Measurements from ENCODE around the gene CYP4A22.
A peak's percentile ranks its signal among the peaks of the same experiment; 100 is the strongest.
"Not testable (repeated sequence)": the region's sequence is repeated elsewhere in the genome, so short reads cannot be mapped to it uniquely, and the experiment has no call there.

The CYP4A22 gene

GRCh38 chr1:47157957-47158356, 20.7 kb downstream of the CYP4A22 start:
- not testable (repeated sequence) for DNase-seq

GRCh38 chr1:47160716-47161115, 23.5 kb downstream of the CYP4A22 start:
- no peak for DNase-seq

GRCh38 chr1:47161298-47162040, 24.2 kb downstream of the CYP4A22 start:
- DNase-seq: no peak

DNA sequence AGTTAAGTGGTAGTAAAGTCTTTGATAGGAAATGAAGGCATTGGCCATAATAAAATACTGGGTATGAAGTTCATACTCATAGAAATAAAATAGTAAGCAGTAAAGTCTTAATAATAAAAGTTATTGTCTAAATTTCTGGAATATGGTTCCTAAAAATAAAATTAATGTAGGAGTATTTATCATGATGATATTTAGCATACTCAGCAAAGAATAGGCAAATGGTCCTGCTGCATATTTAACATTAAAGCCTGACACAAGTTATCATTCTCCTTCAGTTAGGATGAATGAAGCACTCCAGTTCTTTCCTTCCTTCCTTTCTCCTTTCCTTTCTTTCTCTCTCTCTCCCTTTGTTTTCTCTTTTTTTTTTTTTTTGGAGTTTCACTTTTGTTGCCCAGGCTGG, 27.3 kb downstream of the CYP4A22 start:
- DNase-seq: no peak

DNA sequence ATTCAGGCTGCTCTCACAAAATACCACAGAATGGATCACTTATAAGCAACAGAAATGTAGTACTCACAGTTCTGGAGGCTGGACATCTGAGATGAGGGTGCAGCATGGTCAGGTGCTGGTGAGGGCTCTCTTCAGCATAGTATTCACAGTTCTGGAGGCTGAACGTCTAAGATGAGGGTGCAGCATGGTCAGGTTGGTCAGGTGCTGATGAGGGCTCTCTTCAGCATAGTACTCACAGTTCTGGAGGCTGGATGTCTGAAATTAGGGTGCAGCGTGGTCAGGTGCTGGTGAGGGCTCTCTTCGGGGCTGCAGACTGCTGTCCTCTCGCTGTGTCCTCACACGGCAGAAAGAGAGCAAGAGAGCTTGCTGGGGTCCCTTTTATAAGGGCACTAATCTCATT, 35.5 kb downstream of the CYP4A22 start:
- no peak for DNase-seq

DNA sequence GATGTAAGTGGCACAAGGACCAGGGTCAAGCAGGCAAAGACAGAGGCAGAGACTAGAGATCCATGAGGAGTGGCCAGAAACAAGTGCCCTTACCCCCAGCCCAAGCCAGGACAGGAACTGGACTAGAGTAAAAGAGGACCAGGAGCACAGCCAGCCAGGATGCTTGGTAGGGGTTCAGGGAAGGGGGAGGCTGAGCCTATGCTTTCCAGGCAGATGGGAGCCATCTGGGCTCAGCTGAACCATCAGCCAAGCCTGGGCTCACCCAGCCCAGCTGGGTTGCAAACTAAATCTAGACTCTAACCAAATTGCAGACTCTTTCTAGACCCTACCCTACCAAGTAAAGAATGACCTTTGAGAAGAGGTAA, 37.4 kb downstream of the CYP4A22 start:
- DNase-seq: no peak

- no peak for DNase-seq
Measured at GRCh38 chr1:47175227-47175934, 38.1 kb downstream of the CYP4A22 start.

DNA sequence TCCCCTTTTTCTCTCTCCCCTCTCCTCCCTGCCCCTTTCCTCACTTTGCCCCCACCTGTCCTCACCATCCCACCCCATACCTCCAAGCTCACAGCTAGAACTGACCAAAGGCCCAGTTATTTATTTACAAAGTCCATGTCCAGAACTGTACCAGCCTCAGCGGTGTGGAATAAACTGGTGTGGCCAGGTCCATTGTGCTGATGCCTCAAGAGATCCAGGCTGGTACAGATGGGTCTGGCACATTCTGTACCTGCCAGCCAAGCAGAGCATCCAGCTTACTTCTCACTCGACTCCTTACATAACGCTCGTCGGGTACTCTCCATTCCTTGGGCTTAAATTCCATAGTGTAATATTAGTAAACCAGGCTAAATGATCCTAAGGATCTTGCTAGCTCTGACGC, 40.8 kb downstream of the CYP4A22 start:
- no peak for DNase-seq

- no peak for DNase-seq
Measured at GRCh38 chr1:47178654-47179016, 41.4 kb downstream of the CYP4A22 start.

- DNase-seq: peak; percentile 61
Measured at GRCh38 chr1:47179017-47179987, 42.1 kb downstream of the CYP4A22 start.

GRCh38 chr1:47179988-47180563, 42.8 kb downstream of the CYP4A22 start:
- no peak for DNase-seq

- no peak for DNase-seq
Measured at GRCh38 chr1:47180603-47181094, 43.4 kb downstream of the CYP4A22 start.

DNA sequence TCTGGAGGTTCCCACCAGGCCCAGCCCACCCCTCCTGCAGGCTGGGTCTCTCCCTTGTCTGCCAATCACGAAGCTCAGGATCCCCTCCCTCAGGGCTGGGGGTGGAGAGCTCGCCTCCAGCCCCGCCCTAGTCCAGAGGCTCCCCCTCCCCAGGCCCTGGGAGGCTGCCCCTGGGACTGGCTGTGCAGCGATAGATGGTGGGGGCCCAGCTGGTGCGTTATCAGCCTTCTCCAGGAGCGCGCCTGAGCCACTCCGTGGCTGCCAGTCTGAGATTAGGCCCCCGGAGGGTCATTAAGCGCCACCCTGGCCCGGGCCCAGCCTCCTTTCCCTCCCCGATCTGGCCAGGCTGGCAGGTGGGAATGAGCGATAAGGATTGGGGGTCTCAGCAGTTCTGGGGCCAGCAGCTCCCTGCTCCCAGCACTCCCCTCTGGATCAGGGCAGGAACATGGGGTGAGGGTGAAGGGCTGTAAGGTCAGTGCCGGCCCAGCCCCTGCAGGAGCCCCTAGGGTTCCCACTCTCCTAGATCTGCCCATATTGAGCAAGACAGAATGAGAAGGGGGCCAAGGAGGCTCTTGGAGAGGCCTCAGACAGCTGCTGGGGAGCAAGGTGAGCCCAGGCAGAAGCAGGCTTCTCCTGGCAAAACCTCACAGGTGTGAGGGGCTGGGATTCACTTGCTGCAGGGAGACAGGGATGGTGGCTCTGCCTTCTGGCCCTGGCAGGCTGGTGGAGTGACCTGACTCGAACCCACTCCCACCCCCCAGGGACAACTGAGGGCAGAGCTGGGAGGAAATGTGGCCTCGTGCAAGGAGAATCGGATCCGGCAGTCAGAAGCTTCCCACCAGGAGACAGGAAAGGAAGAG, 44.1 kb downstream of the CYP4A22 start:
- no peak for DNase-seq

DNA sequence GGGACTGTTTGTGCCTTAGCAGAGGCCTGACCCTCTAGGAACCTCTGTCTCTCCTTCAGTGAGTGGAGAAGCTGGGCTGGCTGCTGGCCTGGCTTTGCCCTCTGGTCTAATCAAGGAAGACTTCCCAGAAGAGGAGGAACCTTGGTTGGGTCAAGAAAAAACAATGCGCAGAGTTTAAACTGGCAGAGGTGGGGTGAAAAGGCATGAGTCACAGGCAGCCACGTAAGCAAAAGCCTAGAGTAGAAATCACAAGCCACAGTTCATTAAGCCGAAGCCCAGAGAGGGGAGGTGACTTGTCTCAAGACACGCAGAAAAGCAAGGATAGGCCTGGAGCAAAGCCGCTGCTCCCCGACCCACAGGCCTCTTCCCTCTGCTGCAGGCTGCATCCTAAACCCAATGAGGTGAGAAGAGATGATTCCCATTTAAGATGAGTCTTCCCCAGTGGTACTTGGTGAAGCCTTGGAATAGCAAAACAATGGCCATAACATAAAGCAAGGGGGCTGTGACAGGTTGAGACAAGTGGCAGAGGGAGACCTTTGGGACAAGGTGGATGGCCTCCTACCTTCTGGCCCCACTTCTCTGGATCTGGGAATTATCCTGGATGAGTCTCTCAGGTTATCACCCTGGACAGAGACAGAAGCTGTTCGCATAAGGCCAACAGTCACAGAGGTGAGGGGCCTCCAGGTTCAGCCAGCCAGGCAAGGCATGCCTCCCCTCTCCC, 44.9 kb downstream of the CYP4A22 start:
- DNase-seq: no peak

- no peak for DNase-seq
Measured at GRCh38 chr1:47182676-47183235, 45.5 kb downstream of the CYP4A22 start.

- DNase-seq: no peak
Measured at GRCh38 chr1:47183308-47184089, 46.3 kb downstream of the CYP4A22 start.

DNA sequence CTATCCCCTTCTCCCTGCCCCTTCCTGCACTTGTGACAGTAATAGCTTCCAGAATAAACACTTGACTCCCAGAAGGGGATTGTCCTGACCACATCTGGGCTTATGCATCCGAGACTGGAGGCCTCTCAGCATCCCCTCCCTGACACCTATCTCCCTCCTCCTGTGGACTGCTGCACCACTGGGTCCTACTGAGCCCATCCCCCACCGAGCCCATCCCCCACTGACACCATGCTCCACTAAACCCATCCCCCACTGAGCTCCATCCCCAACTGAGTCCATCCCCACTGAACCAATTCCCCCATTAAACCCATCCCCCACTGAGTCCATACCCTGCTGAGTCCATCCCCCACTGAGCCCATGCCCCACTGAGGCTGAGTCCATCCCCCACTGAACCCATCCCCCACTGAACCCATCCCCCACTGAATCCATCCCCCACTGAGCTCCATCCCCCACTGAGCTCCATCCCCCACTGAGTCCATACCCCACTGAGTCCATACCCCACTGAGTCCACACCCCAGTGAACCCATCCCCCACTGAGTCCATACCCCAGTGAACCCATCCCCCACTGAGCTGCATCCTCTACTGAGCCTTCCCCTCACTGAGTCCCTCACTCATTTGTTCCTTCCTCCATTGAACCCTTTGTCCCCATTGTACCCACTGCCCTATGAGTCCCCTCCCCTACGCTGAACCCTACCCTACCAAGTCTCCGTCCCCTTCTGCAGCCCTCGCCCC, 47.0 kb downstream of the CYP4A22 start:
- no peak for DNase-seq

DNA sequence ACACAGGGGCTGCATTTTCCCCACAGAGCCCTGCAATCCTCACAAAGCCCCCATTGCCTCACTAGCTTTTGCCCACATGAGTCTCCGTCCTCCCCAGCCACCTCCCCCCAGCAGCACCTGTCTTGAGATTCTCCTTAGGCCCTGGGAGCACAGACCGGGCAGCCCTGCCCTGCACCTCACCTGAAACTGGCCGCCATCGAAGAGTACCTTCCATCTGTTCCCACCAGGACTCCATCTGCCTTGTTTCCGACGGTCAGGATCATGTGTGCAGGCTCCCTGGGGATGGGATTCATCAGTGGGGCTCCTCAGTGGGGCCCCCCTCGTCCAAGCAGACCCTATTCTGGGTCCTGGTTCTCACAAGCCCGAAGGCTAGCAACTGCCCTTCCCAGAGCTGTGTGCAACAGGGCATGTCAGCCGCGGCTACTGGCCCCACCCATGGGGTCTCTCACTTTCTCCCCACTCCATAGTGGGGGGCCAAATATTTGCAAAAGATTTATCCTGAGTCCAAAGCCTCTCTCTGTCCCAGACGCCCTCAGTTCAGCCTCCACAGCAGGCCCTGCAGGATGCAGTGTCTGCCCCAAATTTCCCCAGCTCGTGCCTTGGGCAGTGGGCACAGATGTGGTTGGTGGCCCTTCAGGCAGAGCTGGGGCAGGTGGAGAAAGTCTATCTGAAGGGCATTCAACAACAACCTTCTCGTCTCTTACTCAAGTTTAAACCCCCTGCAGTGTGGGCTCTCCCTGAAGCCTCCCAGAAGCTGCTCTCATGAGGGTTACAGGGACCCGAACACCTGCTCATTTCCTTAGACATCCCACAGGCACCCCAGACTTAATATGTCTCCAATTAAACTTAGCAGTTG, 47.8 kb downstream of the CYP4A22 start:
- no peak for DNase-seq
